Neural crest cell (in vitro differentiated cells): ENCODE data around the gene GLIS1. TPM values are rescaled to one million over a fixed set of nuclear protein-coding genes. Genes with fewer than 3 reads are reported as not detected.

Experiments
- DNase-seq: peaks from one replicate; pipeline ENCODE4 v3.0.0; 2021; ENCODE audit warnings: low read depth, mixed read lengths, low spot score
- H3K27ac Mint-ChIP-seq: one replicate; pipeline ENCODE4 v1.8.0; 2021; ENCODE audit warnings: mild to moderate bottlenecking, mixed read lengths; ENCODE audit not compliant: unreplicated experiment
- H3K27me3 Mint-ChIP-seq: 2 replicates; pipeline ENCODE4 v1.8.0; 2021; ENCODE audit warnings: low read depth, mild to moderate bottlenecking, mixed read lengths
- H3K36me3 Mint-ChIP-seq: 2 replicates; pipeline ENCODE4 v1.8.0; 2021; ENCODE audit warnings: low read depth, mild to moderate bottlenecking, mixed read lengths
- H3K4me1 Mint-ChIP-seq: 2 replicates; pipeline ENCODE4 v1.8.0; 2021; ENCODE audit warnings: mixed read lengths
- H3K4me3 Mint-ChIP-seq: one replicate; pipeline ENCODE4 v1.8.0; 2021; ENCODE audit warnings: mild to moderate bottlenecking, mixed read lengths
- H3K9me3 Mint-ChIP-seq: 2 replicates; pipeline ENCODE4 v1.8.0; 2021; ENCODE audit warnings: mixed read lengths
- CTCF ChIP-seq: fragments of 200-600 bp; sonication (generic); conservative IDR thresholded peaks from 2 replicates; pipeline ENCODE4 v1.5.0; 2021; ENCODE audit warnings: antibody characterized with exemption, mild to moderate bottlenecking
- total RNA-seq: library from RNA; stranded (reverse); gene quantifications from 2 replicates; pipeline ENCODE4 v1.2.1, GENCODE V29; 2021

GLIS1 gene
- total RNA-seq, 1 donor from 2014 or later, result not detected

DNA sequence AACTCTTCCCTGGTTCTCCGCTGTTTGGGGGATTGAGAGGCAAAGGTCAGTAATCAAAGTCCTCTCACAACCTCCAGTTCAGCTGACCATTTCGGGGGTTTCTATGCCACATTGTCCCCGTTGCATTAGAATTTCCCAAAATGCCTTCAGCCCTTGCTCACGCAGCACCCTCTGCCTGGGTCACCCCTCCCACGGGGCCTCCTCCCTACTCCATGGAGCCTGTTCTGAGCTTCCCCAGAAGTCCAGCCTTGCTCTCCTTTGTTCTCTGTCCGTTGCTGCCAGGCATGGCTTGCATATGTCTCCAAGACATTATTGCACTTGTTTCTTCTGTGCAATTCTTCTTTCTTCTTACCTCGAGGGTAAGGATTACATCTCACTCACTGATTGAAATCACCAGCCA is 263.3 kb downstream of the GLIS1 start:
- no peaks in the 10 kb centered on the region for H3K36me3 Mint-ChIP-seq

DNA sequence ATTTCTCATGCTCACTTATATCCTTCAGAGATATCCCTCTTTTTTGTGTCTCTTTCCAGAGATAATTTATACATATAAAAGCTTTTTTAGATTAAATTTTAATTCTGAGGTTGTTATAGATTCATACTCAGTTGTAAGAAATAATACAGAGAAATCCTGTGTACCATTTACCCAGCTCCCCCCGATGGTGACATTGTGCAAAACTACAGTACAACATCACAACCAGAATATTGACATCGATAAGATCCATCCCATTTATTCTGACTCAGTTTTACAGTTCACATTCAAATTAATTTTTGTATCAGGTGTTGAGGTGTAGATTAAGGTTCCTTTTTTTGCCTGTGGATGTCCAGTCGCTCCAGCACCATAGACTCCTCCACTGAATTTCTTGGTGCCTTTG is 265.5 kb downstream of the GLIS1 start:
- Mint-ChIP-seq H3K27ac (no peak overlapping the region), H3K9me3 (no peaks in the 10 kb centered on the region), H3K4me3 (no peak overlapping the region), H3K36me3 (no peaks in the 10 kb centered on the region), H3K27me3 (no peaks in the 10 kb centered on the region), H3K4me1 (peaks cover 16% of the 10 kb centered on the region)
- DNase-seq, result no peak
- TF ChIP-seq CTCF, result peak; percentile 45

More for the DNA sequence above, 263.3 kb downstream of the GLIS1 start:
- no peak for DNase-seq
- H3K4me3 Mint-ChIP-seq, result no peak overlapping the region
- no peak overlapping the region for H3K27ac Mint-ChIP-seq
- no peak for TF ChIP-seq CTCF
- H3K9me3 Mint-ChIP-seq, result no peaks in the 10 kb centered on the region
- peaks cover 11% of the 10 kb centered on the region for H3K4me1 Mint-ChIP-seq
- no peaks in the 10 kb centered on the region for H3K27me3 Mint-ChIP-seq

DNA sequence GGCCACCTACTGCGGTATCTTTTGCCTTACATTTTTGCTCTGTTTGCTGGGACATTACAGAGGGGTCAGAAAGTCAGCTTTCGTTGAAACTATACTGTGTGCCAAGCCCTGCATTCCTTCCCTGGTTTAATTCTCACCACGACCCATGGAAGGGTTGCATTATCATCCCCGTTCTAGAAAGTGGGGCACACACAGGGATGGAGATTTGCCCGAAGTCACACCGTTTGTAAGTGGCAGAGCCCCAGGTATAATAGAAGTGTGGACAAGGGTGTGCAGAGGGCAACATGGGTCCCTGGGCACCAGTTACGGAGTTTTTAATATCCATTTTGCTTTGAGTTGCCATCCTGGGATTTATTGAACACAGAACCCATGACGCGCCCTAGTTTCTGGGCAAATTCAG is 268.0 kb downstream of the GLIS1 start:
- Mint-ChIP-seq H3K4me1 (peaks cover 13% of the 10 kb centered on the region), H3K27ac (no peak overlapping the region), H3K4me3 (no peak overlapping the region), H3K9me3 (no peaks in the 10 kb centered on the region), H3K36me3 (no peaks in the 10 kb centered on the region), H3K27me3 (no peaks in the 10 kb centered on the region)
- TF ChIP-seq CTCF, result no peak
- no peak for DNase-seq

DNA sequence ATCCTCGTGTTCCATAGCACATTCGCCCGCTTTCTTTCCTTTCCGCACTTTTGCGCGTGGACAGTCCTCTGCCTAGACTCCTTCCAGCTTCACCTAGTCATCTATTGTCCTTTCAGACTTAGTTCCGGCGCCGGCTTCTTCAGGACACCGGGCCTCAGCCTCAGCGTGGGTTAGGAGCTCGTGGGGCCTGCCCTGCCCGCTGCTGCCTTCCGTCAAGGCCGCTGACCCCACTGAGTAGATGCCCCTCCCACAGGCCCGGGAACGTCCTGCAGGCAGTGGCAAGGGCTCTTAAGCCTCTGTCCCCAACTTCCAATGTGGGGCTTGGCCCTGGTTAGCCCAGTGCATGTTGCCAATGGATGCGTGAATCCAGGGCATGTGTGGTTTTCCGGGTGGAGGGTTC is 268.4 kb downstream of the GLIS1 start:
- Mint-ChIP-seq H3K4me3 (peak overlapping the region; percentile 9), H3K9me3 (no peaks in the 10 kb centered on the region), H3K27me3 (no peaks in the 10 kb centered on the region), H3K4me1 (peaks cover 10% of the 10 kb centered on the region), H3K27ac (no peak overlapping the region), H3K36me3 (no peaks in the 10 kb centered on the region)
- TF ChIP-seq CTCF, result no peak
- no peak for DNase-seq

DNA sequence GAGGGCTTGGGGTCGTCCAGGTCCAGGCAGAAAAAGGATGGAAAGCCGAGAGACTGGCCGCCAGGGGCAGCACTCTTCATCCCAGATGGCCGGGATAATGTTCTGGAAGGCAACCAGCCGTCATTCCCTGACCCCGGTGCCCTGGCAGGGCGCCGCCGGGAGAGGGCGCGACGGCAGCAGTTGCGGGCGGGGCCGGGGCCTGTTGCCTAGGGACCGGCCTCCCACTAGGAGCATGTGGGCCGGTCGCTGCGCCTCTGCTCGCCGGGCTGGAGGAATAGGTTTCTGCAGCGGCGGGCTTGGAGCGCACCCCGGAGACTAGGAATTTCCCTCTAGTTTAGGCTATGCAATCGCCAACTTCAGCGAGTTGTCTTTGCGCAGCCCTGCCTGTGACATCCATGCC is 268.8 kb downstream of the GLIS1 start:
- Mint-ChIP-seq H3K27ac (no peak overlapping the region), H3K9me3 (no peaks in the 10 kb centered on the region), H3K4me3 (peak overlapping the region; percentile 9)

More for the DNA sequence above, 268.8 kb downstream of the GLIS1 start:
- Mint-ChIP-seq H3K36me3 (no peaks in the 10 kb centered on the region), H3K4me1 (peaks cover 10% of the 10 kb centered on the region), H3K27me3 (no peaks in the 10 kb centered on the region)
- TF ChIP-seq CTCF, result peak; percentile 85
- peak; percentile 97 for DNase-seq
